HEK293T (cell line): ENCODE data around the gene TUBB1.

Experiments used
- ARNT ChIP-seq: fragments of 450-650 bp; IDR thresholded peaks from 2 replicates; pipeline ENCODE4 v1.6.1; 2017; ENCODE audit warnings: mild to moderate bottlenecking
- BHLHE40 ChIP-seq: fragments of 450-650 bp; IDR thresholded peaks from 2 replicates; pipeline ENCODE4 v1.6.1; 2016; ENCODE audit warnings: mild to moderate bottlenecking, moderate library complexity, borderline replicate concordance
- CTBP1 ChIP-seq: fragments of 450-650 bp; IDR thresholded peaks from 2 replicates; pipeline ENCODE4 v1.6.1; 2016; ENCODE audit warnings: borderline replicate concordance
- ELF4 ChIP-seq: fragments of 450-650 bp; IDR thresholded peaks from 2 replicates; pipeline ENCODE4 v1.6.1; 2017; ENCODE audit warnings: antibody characterized with exemption
- FOXA1 ChIP-seq: fragments of 450-650 bp; IDR thresholded peaks from 2 replicates; pipeline ENCODE4 v1.6.1; 2016; ENCODE audit warnings: mild to moderate bottlenecking
- FOXK2 ChIP-seq: fragments of 450-650 bp; IDR thresholded peaks from 2 replicates; pipeline ENCODE4 v1.6.1; 2016; ENCODE audit warnings: mild to moderate bottlenecking
- FOXM1 ChIP-seq: fragments of 450-650 bp; IDR thresholded peaks from 2 replicates; pipeline ENCODE4 v1.6.1; 2017; ENCODE audit warnings: mild to moderate bottlenecking, borderline replicate concordance
- HDGF ChIP-seq: fragments of 450-650 bp; IDR thresholded peaks from 2 replicates; pipeline ENCODE4 v1.6.1; 2017; ENCODE audit warnings: antibody characterized with exemption, borderline replicate concordance
- LEF1 ChIP-seq: fragments of 450-650 bp; IDR thresholded peaks from 2 replicates; pipeline ENCODE4 v1.6.1; 2017; ENCODE audit warnings: mild to moderate bottlenecking, borderline replicate concordance
- SP1 ChIP-seq: fragments of 450-650 bp; IDR thresholded peaks from 2 replicates; pipeline ENCODE4 v1.6.1; 2017
- SUZ12 ChIP-seq: fragments of 450-650 bp; IDR thresholded peaks from 2 replicates; pipeline ENCODE4 v1.6.1; 2016; ENCODE audit warnings: mild to moderate bottlenecking
- TARDBP ChIP-seq: fragments of 450-650 bp; IDR thresholded peaks from 2 replicates; pipeline ENCODE4 v1.6.1; 2016
- TF ChIP-seq, protein P1 (sequence below): fragments of 450-650 bp; IDR thresholded peaks from 2 replicates; pipeline ENCODE4 v1.6.1; 2016

DNA sequence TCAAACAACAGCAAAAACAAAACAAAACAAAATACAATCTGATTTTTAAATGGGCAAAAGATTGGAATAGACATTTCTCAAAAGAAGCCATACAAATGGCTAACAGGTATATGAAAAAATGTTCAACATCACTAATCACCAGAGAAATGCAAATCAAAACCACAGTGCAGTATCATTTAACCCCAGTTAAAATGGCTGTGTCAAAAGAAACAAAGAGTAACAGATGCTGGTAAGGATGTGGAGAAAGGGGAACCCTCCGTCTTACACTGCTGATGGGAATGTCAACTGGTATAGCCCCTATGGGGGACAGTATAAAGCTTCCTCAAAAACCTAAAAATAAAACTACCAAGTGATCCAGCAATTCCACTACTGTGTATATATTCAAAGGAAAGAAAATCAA is 49.1 kb upstream of the TUBB1 start:
- TF ChIP-seq BHLHE40 (no peak), TARDBP (no peak), FOXK2 (no peak), SP1 (no peak), FOXA1 (no peak), SUZ12 (no peak), HDGF (no peak), FOXM1 (no peak), ELF4 (no peak), ARNT (no peak), CTBP1 (no peak), LEF1 (no peak)
- TF ChIP-seq, protein P1, sequence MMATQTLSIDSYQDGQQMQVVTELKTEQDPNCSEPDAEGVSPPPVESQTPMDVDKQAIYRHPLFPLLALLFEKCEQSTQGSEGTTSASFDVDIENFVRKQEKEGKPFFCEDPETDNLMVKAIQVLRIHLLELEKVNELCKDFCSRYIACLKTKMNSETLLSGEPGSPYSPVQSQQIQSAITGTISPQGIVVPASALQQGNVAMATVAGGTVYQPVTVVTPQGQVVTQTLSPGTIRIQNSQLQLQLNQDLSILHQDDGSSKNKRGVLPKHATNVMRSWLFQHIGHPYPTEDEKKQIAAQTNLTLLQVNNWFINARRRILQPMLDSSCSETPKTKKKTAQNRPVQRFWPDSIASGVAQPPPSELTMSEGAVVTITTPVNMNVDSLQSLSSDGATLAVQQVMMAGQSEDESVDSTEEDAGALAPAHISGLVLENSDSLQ = no peak
